ENCODE data around the gene BICDL2.

Gene BICDL2

GRCh38 chr16:3047387-3047720 lies 10.6 kb upstream of the BICDL2 start:
- DNase-seq (ENCODE audit: low read depth, low spot score): no peak

- DNase-seq (ENCODE audit: low read depth, low spot score): no peak
These were observed 10.1 kb upstream of the BICDL2 start for GRCh38 chr16:3046641-3047386.

GRCh38 chr16:3045758-3046640 lies 9.3 kb upstream of the BICDL2 start, which contains the start of gene MMP25:
Gene MMP25 (plus strand): TSS chr16:3046561. CDS start chr16:3046918, 357 bp downstream.
- DNase-seq (ENCODE audit: low read depth, low spot score): no peak

- no peak for DNase-seq (ENCODE audit: low read depth, low spot score)
These were observed 8.0 kb upstream of the BICDL2 start for GRCh38 chr16:3044708-3045107.

GRCh38 chr16:3042376-3042775 lies 5.6 kb upstream of the BICDL2 start:
- no peak for DNase-seq (ENCODE audit: low read depth, low spot score)

GRCh38 chr16:3038896-3039295 lies 2.2 kb upstream of the BICDL2 start:
- no peak for DNase-seq (ENCODE audit: low read depth, low spot score)

- DNase-seq (ENCODE audit: low read depth, low spot score): no peak
These were observed 1.5 kb upstream of the BICDL2 start for GRCh38 chr16:3038256-3038655.

- DNase-seq (ENCODE audit: low read depth, low spot score): no peak
These were observed 595 bp downstream of the BICDL2 start for GRCh38 chr16:3035972-3036725.

- DNase-seq (ENCODE audit: low read depth, low spot score): no peak
These were observed 1.3 kb downstream of the BICDL2 start for GRCh38 chr16:3035289-3035971.

GRCh38 chr16:3032624-3033023 lies 4.1 kb downstream of the BICDL2 start:
- DNase-seq (ENCODE audit: low read depth, low spot score): no peak

GRCh38 chr16:3030222-3031212 lies 6.2 kb downstream of the BICDL2 start:
- no peak for DNase-seq (ENCODE audit: low read depth, low spot score)

- DNase-seq (ENCODE audit: low read depth, low spot score): no peak
These were observed 7.1 kb downstream of the BICDL2 start for GRCh38 chr16:3029491-3030221.

GRCh38 chr16:3028716-3029319 lies 7.9 kb downstream of the BICDL2 start:
- no peak for DNase-seq (ENCODE audit: low read depth, low spot score)

- DNase-seq (ENCODE audit: low read depth, low spot score): no peak
These were observed 8.6 kb downstream of the BICDL2 start for GRCh38 chr16:3027983-3028715.

GRCh38 chr16:3027489-3027795 lies 9.3 kb downstream of the BICDL2 start:
- DNase-seq (ENCODE audit: low read depth, low spot score): no peak

GRCh38 chr16:3026609-3027488 lies 9.9 kb downstream of the BICDL2 start:
- no peak for DNase-seq (ENCODE audit: low read depth, low spot score)

- no peak for DNase-seq (ENCODE audit: low read depth, low spot score)
These were observed 10.8 kb downstream of the BICDL2 start for GRCh38 chr16:3026003-3026378.
